GM23338 (cell line): Measurements from ENCODE around the gene MICALL2. TPM values are rescaled to one million over a fixed set of nuclear protein-coding genes. Genes with fewer than 3 reads are reported as not detected.

Experiments
- ATAC-seq: fragments of 200-7000 bp; cut with Tn5 transposase; 3 replicates; pipeline ENCODE4 v1.9.1; 2020
- DNase-seq: peaks from one replicate; pipeline ENCODE4 v3.0.0-alpha.2; 2015; ENCODE audit warnings: low spot score
- H2AFZ ChIP-seq: fragments of 200-600 bp; sonication (generic); 2 replicates; pipeline ENCODE4 v1.8.0; 2016; ENCODE audit warnings: antibody characterized with exemption, mild to moderate bottlenecking, moderate library complexity
- H3F3A ChIP-seq: fragments of 200-600 bp; sonication (generic); replicated peaks from 2 replicates; pipeline ENCODE4 v1.8.0; 2017; ENCODE audit warnings: antibody characterized with exemption, mixed run types, low read depth
- H3K27ac ChIP-seq: fragments of 200-600 bp; sonication (generic); 2 replicates; pipeline ENCODE4 v1.6.1; 2016; ENCODE audit warnings: low read depth
- H3K27me3 ChIP-seq: fragments of 200-600 bp; sonication (generic); 2 replicates; pipeline ENCODE4 v1.8.0; 2016; ENCODE audit warnings: mild to moderate bottlenecking, mixed run types, moderate library complexity; ENCODE audit not compliant: insufficient read depth
- H3K36me3 ChIP-seq: fragments of 200-600 bp; sonication (generic); 2 replicates; pipeline ENCODE4 v1.8.0; 2016; ENCODE audit warnings: mild to moderate bottlenecking; ENCODE audit not compliant: insufficient read depth
- H3K4me1 ChIP-seq: fragments of 200-600 bp; sonication (generic); 2 replicates; pipeline ENCODE4 v1.8.0; 2016; ENCODE audit warnings: mild to moderate bottlenecking, moderate library complexity; ENCODE audit not compliant: insufficient read depth
- H3K4me2 ChIP-seq: fragments of 200-600 bp; sonication (generic); 2 replicates; pipeline ENCODE4 v1.7.1; 2017; ENCODE audit warnings: mixed run types
- H3K4me3 ChIP-seq: fragments of 200-600 bp; sonication (generic); 2 replicates; pipeline ENCODE4 v1.6.1; 2016; ENCODE audit warnings: mixed run types
- H3K79me2 ChIP-seq: fragments of 200-600 bp; sonication (generic); replicated peaks from 2 replicates; pipeline ENCODE4 v1.8.0; 2017; ENCODE audit warnings: mild to moderate bottlenecking; ENCODE audit not compliant: insufficient read depth
- H3K9me2 ChIP-seq: fragments of 200-600 bp; sonication (generic); 2 replicates; pipeline ENCODE4 v1.8.0; 2017; ENCODE audit not compliant: insufficient read depth
- H4K20me1 ChIP-seq: fragments of 200-600 bp; sonication (generic); replicated peaks from 2 replicates; pipeline ENCODE4 v1.8.0; 2017; ENCODE audit warnings: mild to moderate bottlenecking; ENCODE audit not compliant: insufficient read depth
- H3K27ac Mint-ChIP-seq: 2 replicates; pipeline ENCODE4 v1.8.0; 2020; ENCODE audit warnings: inconsistent platforms, mild to moderate bottlenecking, moderate library complexity, mixed read lengths
- H3K27me3 Mint-ChIP-seq: 3 replicates; pipeline ENCODE4 v1.8.0; 2022; ENCODE audit warnings: low read depth, mild to moderate bottlenecking, moderate library complexity, mixed read lengths, inconsistent platforms; ENCODE audit not compliant: insufficient read depth, poor library complexity
- H3K36me3 Mint-ChIP-seq: 3 replicates; pipeline ENCODE4 v1.8.0; 2021; ENCODE audit warnings: low read depth, mild to moderate bottlenecking, inconsistent platforms, moderate library complexity, mixed read lengths
- H3K4me1 Mint-ChIP-seq: 3 replicates; pipeline ENCODE4 v1.8.0; 2020; ENCODE audit warnings: mild to moderate bottlenecking, inconsistent platforms, mixed read lengths
- H3K4me3 Mint-ChIP-seq: 3 replicates; pipeline ENCODE4 v1.8.0; 2021; ENCODE audit warnings: moderate library complexity, mild to moderate bottlenecking, inconsistent platforms, mixed read lengths
- H3K9me3 Mint-ChIP-seq: 3 replicates; pipeline ENCODE4 v1.8.0; 2020; ENCODE audit warnings: moderate library complexity, mild to moderate bottlenecking, inconsistent platforms, mixed read lengths
- CREB1 ChIP-seq: fragments of 250-450 bp; sonication (Bioruptor Pico); IDR thresholded peaks from 2 replicates; pipeline ENCODE4 v1.5.0; 2020; ENCODE audit warnings: low read depth, mild to moderate bottlenecking, moderate library complexity
- CTCF ChIP-seq, 2 experiments: fragments of 200-600 bp in 1 of 2; sonication (generic) in 1 of 2; conservative IDR thresholded peaks; 2 replicates each; pipeline versions ENCODE4 v1.5.1 to v1.6.1; 2016 to 2017; ENCODE audit warnings: antibody characterized with exemption in 2 of 2, low read depth in 2 of 2, mild to moderate bottlenecking in 2 of 2, moderate library complexity in 1 of 2
- EZH2phosphoT487 ChIP-seq: fragments of 200-600 bp; sonication (generic); IDR thresholded peaks from one replicate; pipeline ENCODE4 v1.8.1; 2018; ENCODE audit warnings: antibody characterized with exemption; ENCODE audit not compliant: unreplicated experiment
- JUNB ChIP-seq: IDR thresholded peaks from one replicate; pipeline ENCODE4 v1.6.1; 2016; ENCODE audit warnings: antibody characterized with exemption; ENCODE audit not compliant: unreplicated experiment
- POLR2AphosphoS5 ChIP-seq: IDR thresholded peaks from 2 replicates; pipeline ENCODE4 v1.6.1; 2016; ENCODE audit warnings: antibody characterized with exemption, low read depth
- REST ChIP-seq: IDR thresholded peaks from one replicate; pipeline ENCODE4 v1.6.1; 2018; ENCODE audit warnings: antibody characterized with exemption; ENCODE audit not compliant: unreplicated experiment
- ZNF114 ChIP-seq: fragments of 250-450 bp; sonication (Bioruptor Pico); IDR thresholded peaks from 2 replicates; pipeline ENCODE4 v1.5.0; 2020; ENCODE audit warnings: mild to moderate bottlenecking, moderate library complexity
- ZNF331 ChIP-seq: fragments of 250-450 bp; sonication (Bioruptor Pico); IDR thresholded peaks from 2 replicates; pipeline ENCODE4 v1.5.0; 2020; ENCODE audit warnings: low read depth, mild to moderate bottlenecking, moderate library complexity
- polyA plus RNA-seq: library from polyadenylated mRNA; unstranded; fragments of >200 nt; fragmentation: Nextera tagmentation; extraction: Ambion mirVana; gene quantifications from 2 replicates; pipeline ENCODE4 v1.2.1, GENCODE V29; 2016
- total RNA-seq: library from RNA; depleted of rRNA; stranded (reverse); fragments of >200 nt; shearing (Covaris generic); gene quantifications from 2 replicates; pipeline ENCODE4 v1.2.3, GENCODE V29; 2014

Gene MICALL2
- total and polyA plus RNA-seq, 2 experiments from 2014 or later, result 7.0 to 13.0 TPM

GRCh38 chr7:1485156-1485555 is 25.9 kb upstream of the MICALL2 start:
- Histone ChIP-seq H3K79me2 (no peaks in the 10 kb centered on the region), H3K36me3 (no peaks in the 10 kb centered on the region), H3K4me2 (no peak overlapping the region), H4K20me1 (no peaks in the 10 kb centered on the region; the same call in 1 of the 2 replicates), H2AFZ (no peak overlapping the region), H3K9me2 (no peaks in the 10 kb centered on the region), H3K27ac (no peak overlapping the region), H3K4me1 (no peaks in the 10 kb centered on the region), H3F3A (no peaks in the 10 kb centered on the region), H3K4me3 (no peak overlapping the region), H3K27me3 (no peaks in the 10 kb centered on the region)
- ATAC-seq, result no peak
- TF ChIP-seq CTCF (conservative IDR thresholded peaks at IDR 0.05; ENCODE audit: low read depth in 2 of 2), result no peak
- no peak for TF ChIP-seq EZH2phosphoT487
- TF ChIP-seq ZNF114 (CRISPR knock-in tag), result no peak
- TF ChIP-seq POLR2AphosphoS5, result no peak
- Mint-ChIP-seq H3K9me3 (no peaks in the 10 kb centered on the region), H3K27ac (no peak overlapping the region), H3K4me3 (no peak overlapping the region), H3K36me3 (peaks cover 37% of the 10 kb centered on the region), H3K4me1 (no peaks in the 10 kb centered on the region), H3K27me3 (peaks cover 10% of the 10 kb centered on the region)
- no peak for DNase-seq

GRCh38 chr7:1484569-1484968 is 25.3 kb upstream of the MICALL2 start:
- peaks cover 33% of the 10 kb centered on the region for H3K36me3 Mint-ChIP-seq
- Histone ChIP-seq H3K27ac (no peak overlapping the region), H4K20me1 (no peaks in the 10 kb centered on the region; the same call in 1 of the 2 replicates), H3K27me3 (no peaks in the 10 kb centered on the region), H3K79me2 (no peaks in the 10 kb centered on the region), H3F3A (no peaks in the 10 kb centered on the region), H3K36me3 (no peaks in the 10 kb centered on the region), H2AFZ (no peak overlapping the region), H3K4me2 (no peak overlapping the region), H3K4me3 (no peak overlapping the region), H3K4me1 (no peaks in the 10 kb centered on the region), H3K9me2 (no peaks in the 10 kb centered on the region)
- H3K4me3 Mint-ChIP-seq, result no peak overlapping the region
- no peak overlapping the region for H3K27ac Mint-ChIP-seq
- no peak for TF ChIP-seq CREB1
- no peaks in the 10 kb centered on the region for H3K9me3 Mint-ChIP-seq
- DNase-seq (no peak), ATAC-seq (no peak)
- peaks cover 10% of the 10 kb centered on the region for H3K27me3 Mint-ChIP-seq
- H3K4me1 Mint-ChIP-seq, result no peaks in the 10 kb centered on the region

- Histone ChIP-seq H3K36me3 (no peaks in the 10 kb centered on the region), H3K9me2 (no peaks in the 10 kb centered on the region), H4K20me1 (no peaks in the 10 kb centered on the region; the same call in 1 of the 2 replicates), H3K4me2 (no peak overlapping the region), H3K27me3 (no peaks in the 10 kb centered on the region), H3F3A (no peaks in the 10 kb centered on the region), H2AFZ (no peak overlapping the region), H3K79me2 (no peaks in the 10 kb centered on the region), H3K27ac (no peak overlapping the region), H3K4me3 (no peak overlapping the region), H3K4me1 (no peaks in the 10 kb centered on the region)
- no peaks in the 10 kb centered on the region for H3K4me1 Mint-ChIP-seq
- H3K27me3 Mint-ChIP-seq, result peaks cover 10% of the 10 kb centered on the region
- no peak for DNase-seq
- ATAC-seq, result no peak
- no peak overlapping the region for H3K4me3 Mint-ChIP-seq
- H3K27ac Mint-ChIP-seq, result no peak overlapping the region
- H3K36me3 Mint-ChIP-seq, result peaks cover 30% of the 10 kb centered on the region
- no peaks in the 10 kb centered on the region for H3K9me3 Mint-ChIP-seq
- TF ChIP-seq JUNB (no peak), REST (no peak), CREB1 (no peak), ZNF331 (CRISPR knock-in tag) (no peak)
Observed at GRCh38 chr7:1483536-1484505, 24.6 kb upstream of the MICALL2 start.
